NCI-H524 treated with DMSO at 0.1 percent for 48 hours (cell line): Measurements from ENCODE around the gene P4HA3.

Experiments
- DNase-seq: peaks from one replicate; lab custom pipeline; 2025; lab: John Stamatoyannopoulos, UW

The P4HA3 gene

DNA sequence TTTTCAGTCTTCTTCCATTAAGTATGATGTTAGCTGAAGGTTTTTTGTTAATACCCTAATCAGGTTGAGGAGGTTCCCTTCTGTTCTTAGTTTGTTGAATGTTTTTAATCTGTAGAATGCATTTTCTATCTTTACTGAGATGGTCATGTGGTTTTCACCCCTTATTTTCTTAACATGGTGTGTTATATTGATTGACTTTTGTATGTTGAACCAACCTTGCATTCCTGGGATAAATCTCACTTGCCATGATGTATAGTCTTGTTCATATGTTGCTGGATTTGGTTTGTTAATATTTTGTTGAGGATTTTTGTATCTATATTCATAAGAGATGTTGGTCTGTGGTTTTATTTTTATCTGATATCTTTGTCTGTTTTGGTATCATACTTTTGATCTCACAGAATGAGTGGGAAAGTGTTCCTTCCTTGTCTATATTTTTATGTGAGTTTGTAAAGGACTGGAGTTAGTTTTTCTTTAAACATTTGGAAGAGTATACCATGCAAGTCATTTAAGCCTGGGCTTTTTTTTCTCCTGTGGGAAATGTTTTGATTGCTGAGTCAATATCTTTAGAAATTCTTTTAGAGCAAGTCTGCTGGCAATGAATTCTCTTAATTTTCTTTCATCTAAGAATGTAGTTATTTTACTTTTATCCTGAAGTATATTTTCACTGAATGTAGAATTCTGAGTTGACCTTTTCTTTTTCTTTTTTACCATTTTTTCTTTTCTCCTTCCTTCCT is 5.5 kb upstream of the P4HA3 start:
- no peak for DNase-seq

DNA sequence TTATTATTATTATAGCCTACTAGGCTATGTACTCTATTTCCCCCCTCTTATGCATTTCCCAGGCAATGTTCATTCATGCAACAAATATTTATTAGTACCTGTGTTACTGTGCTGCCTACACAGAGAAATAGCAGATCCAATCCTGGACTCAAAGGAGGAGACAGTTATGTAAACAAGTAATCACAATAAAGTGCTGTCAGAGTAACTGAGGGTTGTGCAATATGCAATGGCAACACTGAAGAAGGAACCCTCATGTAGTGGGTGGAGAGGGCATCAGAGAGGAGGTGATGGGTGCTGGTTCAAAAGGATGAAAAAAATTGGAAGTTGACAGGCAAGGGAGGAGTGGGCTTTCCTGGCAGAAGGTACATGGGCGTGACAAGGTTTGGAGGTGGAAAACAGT is 886 bp upstream of the P4HA3 start:
- DNase-seq, result no peak

DNA sequence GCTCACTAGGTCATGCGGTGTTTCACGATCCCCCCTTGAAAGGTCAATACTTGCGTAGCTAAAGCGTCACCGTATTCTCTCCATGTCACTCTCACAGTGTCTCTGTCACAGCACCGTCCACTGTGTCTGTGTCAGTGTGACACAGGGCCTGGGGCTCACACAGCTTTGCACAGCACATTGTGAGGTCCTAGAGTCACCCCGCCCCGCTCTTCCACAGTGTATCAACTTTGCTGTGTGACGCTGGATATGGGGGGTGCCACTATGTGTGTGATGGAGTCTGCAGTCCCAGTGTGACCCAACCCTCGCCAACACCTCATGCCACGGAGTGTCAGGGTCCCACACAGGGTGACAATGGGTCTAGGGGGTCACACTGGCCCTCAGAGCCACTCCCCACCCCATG is 583 bp downstream of the P4HA3 start:
- no peak for DNase-seq

DNA sequence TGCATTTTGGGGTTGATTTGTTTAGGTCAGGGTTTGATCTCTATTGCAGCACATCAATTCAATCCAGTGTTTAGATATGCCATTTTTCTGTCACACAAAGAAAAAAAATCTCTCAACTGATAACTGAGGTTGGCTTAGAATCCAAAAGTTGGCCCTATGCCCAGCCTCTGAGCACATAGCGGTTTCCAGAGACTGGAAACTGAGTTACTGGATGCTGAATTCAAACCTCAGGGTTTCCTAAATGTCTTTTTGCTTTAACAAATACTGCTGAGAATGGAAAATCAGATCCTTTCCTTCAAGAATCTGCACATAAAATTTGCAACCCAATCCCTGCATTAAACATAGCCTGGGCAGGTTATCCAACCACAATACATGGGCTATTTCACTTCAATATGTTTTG is 4.0 kb downstream of the P4HA3 start:
- DNase-seq, result no peak

DNA sequence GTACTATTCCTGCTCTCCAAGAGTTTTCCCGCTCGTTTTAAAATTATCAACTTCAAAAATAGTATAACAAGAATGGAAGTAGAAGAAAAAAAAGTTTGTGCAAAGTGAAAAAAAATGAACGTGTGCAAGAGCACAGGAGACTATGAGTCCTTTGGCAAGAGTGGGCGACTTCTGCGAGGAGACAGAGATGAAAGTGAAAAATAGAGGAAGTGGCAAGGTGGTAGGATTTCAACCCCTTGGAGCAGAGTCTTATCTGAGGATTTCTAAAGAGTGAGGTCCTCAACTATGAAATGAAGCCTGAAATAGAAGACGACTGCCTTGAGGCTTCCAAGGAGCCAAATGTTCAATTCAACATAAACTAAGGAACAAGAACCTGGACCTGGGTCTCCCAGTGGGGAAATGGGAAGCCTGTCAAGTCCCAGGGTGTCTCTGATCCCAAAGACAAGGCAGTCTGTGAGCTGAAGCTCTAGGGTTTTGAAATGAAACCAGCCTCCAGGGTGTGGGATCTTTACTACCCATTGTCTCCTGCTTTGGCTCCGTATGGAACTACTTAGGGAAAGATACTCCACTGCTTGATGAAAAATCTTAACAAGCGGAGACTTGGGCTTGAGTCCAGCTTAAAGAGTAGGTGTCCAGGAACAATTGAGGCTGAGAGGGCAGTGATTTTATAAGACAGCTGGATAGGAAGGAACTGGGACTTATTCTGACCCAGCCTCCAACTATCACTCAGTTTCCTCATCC is 4.8 kb downstream of the P4HA3 start:
- no peak for DNase-seq

DNA sequence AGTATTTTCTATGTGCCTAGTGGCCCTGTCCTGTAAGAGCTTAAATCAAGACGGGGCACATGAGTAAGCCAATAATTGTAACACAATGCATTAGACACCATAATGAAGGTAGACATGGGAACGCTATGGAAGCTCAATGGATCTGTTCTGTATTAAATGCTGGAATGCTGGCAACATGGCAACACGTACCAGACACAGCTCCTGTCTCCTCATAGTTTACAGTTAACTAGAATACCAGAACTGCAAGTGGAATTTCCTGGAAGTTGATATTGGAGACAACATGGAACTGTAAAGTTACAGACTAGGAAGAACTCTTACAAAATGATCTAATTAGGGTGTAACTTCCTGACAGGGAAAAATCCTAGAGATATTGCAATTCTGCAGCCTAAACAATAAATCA is 12.4 kb downstream of the P4HA3 start:
- no peak for DNase-seq

DNA sequence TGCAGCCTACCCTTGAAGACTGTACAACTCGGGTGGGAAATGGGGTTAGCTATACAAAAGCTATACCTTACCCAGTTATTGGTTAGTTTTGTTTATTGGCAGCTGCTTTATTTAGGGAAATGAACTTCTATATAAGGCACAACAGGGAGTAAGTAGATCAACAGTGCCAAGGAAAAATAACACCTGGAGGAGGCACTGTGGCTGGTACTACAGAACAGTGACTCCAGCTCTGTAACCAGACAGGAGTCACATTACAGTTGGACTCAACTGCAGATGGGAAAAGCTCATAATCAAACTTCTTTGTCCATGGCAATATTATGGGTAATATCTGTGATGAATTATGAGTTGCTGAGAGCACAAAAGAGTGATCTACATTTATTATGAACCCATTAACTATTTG is 14.0 kb downstream of the P4HA3 start:
- DNase-seq, result no peak

DNA sequence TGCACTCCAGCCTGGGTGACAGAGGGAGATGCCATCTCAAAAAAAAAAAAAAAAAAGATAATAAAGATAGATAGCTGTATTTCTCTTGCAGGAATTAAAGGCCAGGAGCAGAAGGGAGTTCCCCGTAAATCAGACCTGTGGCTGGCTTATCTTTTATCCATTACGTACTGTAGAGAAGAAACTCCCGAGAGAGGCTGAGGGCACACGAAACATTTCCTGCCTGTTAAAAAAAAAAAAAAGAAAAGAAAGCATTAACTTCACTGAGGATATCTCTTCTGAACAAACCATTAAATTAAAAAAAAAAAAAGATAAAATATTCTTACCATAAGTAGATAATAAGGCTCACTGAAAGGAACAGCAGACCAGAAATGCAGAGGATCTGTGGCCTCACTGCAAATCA is 22.5 kb downstream of the P4HA3 start:
- no peak for DNase-seq

DNA sequence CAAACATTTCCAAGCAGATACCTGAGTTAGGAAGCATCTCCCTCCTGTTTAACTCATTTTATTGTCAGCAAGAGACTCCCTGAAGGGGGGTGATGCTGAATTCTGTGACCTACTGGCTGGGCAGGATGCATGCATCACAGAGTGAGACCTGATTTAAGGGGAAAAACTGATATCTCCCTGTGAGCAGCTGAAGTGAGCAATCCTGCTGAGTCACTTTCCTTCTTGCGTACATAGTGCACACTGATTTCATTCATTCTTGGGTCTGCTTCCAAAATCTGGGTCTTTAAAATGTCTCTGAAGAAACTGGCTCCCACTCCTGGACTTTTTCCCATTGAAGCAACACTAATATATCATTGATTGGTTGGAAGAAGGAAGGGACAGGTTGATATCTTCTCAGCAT is 23.3 kb downstream of the P4HA3 start:
- DNase-seq, result no peak

DNA sequence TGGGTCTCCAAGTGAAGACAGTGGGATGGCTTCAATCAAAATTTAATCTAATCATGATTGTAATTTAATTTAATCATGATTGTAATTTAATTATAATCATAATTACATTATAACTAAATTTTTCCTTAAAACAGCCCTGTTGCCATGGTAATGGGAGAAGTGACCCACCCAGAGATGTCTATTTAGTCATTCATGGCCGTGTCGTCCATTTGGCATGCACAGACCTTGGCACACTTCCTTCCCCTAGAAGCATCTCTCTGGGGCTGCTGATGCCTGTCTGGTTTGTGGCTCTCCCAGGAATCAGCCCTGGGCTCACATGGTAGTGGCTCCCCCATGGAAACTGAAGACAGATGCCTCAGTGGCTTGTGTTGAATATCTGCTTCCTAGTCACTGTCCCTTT is 27.0 kb downstream of the P4HA3 start:
- no peak for DNase-seq

DNA sequence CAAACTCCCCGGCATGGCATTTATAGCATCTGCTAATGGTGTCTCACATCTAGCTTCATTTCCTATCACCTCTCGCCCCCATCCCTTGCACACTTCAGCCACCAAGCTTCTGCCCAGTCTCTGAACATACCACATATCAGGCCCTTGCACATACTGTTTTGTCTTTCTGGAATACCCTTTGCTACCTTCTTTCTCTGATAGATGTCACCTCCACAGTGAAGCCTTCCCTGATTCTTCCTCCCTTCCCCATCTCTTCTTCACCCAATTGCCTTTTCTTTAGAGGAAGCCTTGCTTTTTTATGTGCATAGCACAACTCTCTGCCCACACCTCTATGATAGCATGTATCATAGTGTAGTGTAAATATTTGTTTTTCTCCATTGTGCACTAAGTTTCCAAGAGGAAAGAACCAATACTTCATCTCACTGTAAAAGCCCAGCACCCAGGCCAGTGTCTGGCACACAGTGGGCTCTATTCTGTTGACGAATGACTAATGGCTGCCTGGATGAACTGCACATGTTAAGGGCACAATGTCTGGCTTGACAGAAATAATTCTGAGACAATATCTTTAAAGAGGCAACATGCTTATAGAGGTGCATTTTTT is 27.8 kb downstream of the P4HA3 start:
- DNase-seq, result no peak

DNA sequence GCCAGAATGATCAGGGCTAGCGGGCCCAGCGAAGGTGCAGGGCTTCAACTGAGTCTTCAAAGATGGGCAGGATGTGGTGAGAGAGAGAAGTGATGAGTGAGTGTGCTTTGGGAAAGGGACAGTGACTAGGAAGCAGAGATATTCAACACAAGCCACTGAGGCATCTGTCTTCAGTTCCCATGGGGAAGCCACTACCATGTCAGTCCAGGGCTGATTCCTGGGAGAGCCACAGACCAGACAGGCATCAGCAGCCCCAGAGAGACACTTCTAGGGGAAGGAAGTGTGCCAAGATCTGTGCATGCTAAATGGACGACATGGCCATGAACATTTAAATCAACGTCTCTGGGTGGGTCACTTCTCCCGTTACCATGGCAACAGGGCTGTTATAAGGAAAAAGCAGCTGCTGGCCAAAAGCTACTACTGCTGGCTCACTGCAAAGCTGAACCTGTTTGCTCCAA is 28.5 kb downstream of the P4HA3 start:
- DNase-seq, result no peak

DNA sequence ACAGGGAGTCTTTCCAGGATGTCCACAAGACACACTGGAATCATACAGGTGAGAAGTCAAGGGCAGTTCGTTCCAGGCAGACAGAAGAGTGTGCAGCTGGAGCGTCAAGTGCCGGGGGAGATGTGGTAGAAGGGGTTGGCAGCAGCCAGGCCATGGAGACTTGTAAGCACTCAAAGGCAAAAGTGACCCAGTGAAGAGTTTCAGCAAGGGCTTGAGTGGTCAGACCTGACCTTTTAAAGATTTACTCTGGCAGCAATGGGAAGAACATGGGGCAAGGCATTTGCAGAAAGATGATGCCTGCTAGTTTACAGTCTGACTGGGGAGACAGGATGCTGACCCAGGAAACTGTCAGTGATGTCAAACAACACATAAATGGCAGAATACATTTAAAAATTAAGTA is 29.0 kb downstream of the P4HA3 start:
- DNase-seq, result no peak

DNA sequence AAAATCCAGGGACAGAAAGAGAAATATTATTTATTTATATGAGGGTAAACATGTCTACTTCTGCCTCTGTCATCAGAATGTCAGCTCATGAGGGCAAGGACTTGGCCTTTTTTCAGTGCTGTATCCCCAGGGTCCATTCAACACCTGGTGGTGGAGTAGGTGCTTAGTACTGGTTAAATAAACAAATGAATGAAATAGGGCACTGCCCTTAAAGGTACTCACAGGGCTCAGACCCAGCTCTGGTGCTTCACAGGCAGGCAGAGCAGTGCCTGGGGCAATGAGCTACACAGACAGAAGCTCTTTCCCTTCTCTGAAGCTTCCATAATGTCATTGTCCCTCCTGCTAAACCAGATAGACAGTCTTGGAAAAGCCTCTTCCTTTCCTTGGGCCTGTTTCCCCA is 30.9 kb downstream of the P4HA3 start:
- no peak for DNase-seq

DNA sequence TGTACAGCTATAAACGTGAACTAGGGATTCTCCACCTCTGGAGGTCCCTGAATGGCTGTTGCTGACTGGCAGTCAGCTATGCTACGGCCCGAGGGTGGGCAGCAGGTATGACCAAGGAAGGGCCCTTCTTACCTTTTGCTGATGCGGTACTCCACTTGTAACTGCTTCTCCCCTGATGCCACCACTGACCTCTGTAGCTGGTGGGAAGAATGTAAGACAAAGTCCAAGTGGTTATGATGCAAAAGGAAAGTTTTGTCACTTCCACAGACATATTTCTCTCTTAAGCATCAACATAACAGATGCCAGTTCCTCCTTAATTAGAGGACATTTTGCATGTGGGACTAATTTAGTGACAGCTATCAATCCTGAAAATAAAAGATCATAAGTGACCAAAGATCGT is 32.2 kb downstream of the P4HA3 start:
- no peak for DNase-seq

DNA sequence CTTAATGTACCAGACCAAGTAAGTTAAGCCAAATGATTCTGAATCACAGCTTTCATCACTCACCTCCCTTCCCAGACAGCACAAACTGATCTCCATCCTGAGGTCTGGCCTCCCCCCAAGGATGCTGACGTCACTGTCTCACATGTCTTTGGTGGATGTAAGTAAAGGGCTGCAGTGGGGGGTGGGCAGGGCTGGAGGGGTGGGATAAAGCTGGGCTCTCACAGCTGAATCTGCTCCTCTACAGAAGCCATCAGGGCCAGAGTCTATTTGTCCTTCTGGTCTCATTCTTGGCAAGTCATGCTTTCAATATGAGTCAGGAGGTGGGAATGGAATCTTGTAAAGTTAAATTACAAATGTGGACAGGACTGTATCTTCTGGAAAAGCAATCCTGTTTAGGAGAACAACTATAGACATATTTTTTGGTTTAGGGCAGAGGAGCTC is 32.7 kb downstream of the P4HA3 start:
- DNase-seq, result no peak

DNA sequence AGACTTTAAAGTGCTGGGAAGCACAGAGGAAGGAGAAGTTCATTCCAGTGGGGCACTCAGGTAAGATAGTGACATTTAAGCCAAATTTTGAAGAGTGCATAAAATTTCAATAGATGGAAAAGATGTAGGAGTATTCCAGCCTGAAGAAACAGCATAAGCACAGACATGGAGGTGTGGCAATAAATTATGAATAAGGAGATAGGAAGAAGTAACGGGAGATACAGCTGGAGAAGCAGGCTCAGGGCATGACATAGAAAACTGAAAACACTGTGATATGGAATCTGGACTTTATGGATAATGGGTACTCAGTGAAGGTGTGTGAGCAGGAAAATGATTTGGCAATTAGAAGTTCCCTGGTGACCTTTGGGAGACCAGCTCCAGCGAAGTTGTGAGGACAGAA is 33.3 kb downstream of the P4HA3 start:
- DNase-seq, result no peak

DNA sequence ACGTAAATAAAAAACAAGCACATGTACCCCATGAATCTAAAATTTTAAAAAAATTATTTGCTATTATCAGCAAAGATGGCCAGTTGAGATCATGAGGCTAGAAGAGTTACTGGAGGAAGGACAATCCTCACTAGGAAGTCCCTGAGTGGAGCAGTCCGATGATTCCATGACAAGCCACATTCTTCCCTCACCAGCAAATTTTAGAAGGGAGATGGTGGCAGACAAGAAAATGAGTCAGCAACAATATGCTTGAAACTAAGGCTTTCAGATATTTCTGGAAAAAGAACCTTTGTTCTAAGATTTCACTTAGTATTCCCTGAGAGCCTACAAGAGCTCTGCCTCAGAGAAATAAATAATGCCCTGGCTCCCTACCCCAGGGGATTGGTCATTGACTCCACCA is 34.9 kb downstream of the P4HA3 start:
- no peak for DNase-seq

DNA sequence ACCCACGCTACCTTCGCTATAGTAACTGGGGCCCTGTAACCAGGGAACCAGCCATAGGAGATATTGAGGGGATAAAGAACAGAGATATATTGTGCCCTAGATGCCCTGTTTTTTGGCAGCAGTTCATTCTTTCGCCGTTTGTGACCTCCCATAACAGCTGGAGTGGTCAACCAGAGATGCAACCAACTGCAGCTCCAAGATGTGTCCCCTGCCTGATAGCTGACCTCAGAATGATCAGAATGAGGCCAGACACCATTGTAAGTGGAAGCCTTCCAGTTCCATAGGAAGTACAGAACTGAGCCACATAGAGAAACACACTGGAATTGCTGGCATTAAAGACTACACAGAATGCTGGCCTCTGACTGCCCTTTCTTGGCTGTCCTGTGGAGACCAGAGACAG is 39.2 kb downstream of the P4HA3 start:
- DNase-seq, result no peak

DNA sequence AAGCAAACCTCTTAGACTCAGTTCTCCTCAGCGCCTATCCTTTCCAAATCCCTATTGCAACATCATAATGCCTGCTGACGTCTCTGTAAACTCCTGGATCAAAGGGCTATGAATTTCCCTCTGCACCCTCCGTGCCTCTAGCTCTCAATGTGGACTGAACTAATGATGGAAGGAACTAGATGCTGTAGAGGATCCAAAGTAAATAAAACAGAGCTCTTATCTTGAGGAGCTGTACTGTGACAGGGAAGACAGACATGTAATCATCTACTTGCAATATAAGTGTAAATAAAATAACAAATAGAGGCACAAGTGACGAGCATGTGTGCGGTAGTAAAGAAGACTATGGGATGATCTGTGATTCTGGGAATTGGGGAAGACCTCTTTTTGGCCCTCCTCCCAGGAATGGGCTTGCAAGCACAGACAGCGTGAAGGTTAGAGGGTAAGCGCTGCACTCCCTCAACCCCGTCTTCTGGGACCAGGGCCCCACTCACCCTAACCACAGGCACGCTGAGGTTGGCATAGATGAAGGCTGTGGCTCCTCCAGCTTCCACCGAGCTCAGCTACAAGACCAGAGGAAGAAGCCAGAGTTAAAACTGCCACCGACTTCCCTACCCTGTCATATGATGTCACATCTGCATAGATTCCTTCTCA is 42.2 kb downstream of the P4HA3 start:
- no peak for DNase-seq

DNA sequence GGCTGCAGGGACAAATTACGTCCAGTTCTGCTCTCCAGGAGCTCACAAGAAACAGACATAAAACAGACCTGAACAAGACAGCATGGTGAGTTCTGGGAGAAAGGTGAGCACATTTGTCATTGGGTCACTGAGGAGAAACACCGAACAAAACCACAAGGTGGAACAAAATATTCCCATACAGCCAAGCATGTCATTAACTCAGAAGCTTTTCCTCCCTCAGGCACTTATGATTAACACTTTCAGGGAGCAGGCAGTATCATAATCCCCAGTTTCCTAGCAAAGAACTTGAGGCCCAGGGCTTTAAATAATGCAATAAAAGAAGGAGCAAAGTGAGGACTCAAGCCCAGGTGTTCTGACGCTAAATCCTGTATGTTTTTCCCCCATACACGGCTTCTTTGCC is 43.0 kb downstream of the P4HA3 start:
- no peak for DNase-seq

DNA sequence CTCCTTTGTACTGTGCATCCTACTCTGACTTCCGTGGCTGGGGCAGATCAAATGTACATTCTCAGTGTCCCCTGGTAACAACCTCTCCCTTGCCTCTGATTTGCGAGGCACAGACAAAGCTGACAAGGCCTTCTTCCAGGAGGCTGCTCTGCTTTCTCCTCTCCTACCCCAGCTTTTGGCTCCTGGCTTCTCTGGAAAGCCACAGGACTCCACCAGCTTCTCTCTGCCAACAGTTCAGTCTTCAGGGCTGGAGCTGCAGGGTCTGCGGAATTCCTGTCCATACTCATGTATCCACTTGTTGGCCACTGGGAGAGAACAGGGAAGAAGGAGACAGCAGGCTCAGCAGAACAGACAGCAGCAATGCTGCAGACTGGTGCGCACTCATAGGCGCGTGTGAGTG is 44.4 kb downstream of the P4HA3 start:
- no peak for DNase-seq

DNA sequence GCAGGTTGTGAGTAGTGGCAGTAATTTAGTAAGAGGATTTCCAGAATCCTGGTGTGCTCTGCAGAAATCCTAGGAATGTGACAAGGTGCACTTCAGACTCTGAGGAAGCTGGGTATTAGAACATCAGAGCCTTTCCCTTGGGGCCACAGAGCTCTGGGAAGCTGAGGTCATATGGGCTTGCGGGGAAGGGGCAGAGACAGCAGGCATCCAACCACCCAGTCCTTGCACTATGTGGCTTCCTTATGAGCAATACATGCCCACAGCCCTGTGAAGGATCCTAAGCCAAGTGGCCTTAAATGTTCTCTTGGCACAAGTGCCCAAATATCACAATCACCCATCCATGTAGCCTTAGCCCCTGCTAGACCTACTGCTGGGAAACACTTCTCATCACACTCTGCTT is 46.2 kb downstream of the P4HA3 start:
- DNase-seq, result no peak
